ENCODE results near the gene SEMA3E. TPM values are rescaled to one million over a fixed set of nuclear protein-coding genes. Genes with fewer than 3 reads are reported as not detected.

The SEMA3E gene
- total and polyA plus RNA-seq, 2 experiments from 2014 or later, result 7.0 to 14.0 TPM

DNA sequence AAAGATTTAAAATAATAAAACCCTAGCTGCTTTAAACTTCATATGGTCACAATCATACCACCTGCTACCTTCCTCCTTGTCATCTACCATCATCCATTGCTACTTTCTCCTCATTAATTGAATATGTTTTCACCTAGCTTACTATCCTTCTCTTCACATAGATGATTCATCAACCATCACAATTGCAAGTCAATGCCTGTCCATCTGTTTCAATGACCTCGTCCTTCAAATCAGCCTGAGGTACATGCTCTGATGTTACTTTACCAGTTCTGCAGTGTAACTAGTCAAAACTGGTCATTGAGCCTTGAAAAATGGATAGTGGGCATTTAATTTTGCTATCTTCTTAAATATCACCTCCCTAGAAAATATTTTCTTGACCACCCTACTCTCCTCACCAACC lies 164.7 kb downstream of the SEMA3E start:
- no peaks in the 10 kb centered on the region for H4K20me1 ChIP-seq (ENCODE audit: insufficient read depth, poor library complexity, severe bottlenecking)
- WGBS (ENCODE audit: low lambda C conversion rate, missing lambda C conversion rate), result 88% methylated on average over 1 of the region's 1 CpG
- no peak for TF ChIP-seq EZH2phosphoT487 (IDR thresholded peaks at IDR 0.05; ENCODE audit: low read depth, severe bottlenecking, unreplicated experiment)
- no peak for TF ChIP-seq EZH2 (IDR thresholded peaks at IDR 0.05; ENCODE audit: borderline replicate concordance)
- TF ChIP-seq, protein P1, sequence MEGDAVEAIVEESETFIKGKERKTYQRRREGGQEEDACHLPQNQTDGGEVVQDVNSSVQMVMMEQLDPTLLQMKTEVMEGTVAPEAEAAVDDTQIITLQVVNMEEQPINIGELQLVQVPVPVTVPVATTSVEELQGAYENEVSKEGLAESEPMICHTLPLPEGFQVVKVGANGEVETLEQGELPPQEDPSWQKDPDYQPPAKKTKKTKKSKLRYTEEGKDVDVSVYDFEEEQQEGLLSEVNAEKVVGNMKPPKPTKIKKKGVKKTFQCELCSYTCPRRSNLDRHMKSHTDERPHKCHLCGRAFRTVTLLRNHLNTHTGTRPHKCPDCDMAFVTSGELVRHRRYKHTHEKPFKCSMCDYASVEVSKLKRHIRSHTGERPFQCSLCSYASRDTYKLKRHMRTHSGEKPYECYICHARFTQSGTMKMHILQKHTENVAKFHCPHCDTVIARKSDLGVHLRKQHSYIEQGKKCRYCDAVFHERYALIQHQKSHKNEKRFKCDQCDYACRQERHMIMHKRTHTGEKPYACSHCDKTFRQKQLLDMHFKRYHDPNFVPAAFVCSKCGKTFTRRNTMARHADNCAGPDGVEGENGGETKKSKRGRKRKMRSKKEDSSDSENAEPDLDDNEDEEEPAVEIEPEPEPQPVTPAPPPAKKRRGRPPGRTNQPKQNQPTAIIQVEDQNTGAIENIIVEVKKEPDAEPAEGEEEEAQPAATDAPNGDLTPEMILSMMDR (IDR thresholded peaks at IDR 0.05; ENCODE audit: poor library complexity), result no peak
- no peaks in the 10 kb centered on the region for H3K9me2 ChIP-seq (replicated peaks; ENCODE audit: insufficient read depth)
- no peak for DNase-seq (ENCODE audit: low spot score)
- no peaks in the 10 kb centered on the region for H3K4me1 ChIP-seq (ENCODE audit: insufficient read depth)
- H3K79me2 ChIP-seq, result no peaks in the 10 kb centered on the region
- H3K36me3 ChIP-seq (replicated peaks; ENCODE audit: insufficient read depth, low read depth), result no peaks in the 10 kb centered on the region
- no peak overlapping the region for H3K27ac ChIP-seq
- no peaks in the 10 kb centered on the region for H3K27me3 ChIP-seq
- no peak overlapping the region for H3K4me3 ChIP-seq
- no peak overlapping the region for H3K4me2 ChIP-seq
- H2AFZ ChIP-seq, result no peak overlapping the region
- no peaks in the 10 kb centered on the region for H3K9me3 ChIP-seq (ENCODE audit: low read depth)

DNA sequence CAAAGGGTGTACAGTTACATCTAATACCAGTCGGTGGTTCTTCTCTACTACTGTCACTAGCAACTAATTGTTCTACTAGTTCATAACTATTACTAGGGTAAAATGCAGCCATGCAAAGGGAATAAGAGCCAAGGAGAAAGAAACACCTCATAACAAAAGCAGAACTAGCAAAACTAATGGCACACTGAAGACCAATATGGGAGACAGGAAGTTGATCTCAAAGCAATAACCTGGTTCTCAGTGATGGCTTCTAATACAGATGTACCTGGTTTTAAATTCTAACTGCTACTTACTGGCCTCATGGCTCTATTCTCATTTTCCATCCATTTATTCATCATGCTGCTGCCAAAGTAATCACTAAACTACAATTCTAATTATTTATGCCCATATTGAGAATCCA lies 170.3 kb downstream of the SEMA3E start:
- Histone ChIP-seq H3K4me2 (no peak overlapping the region), H3K9me3 (ENCODE audit: low read depth) (no peaks in the 10 kb centered on the region), H3K79me2 (no peaks in the 10 kb centered on the region), H3K27me3 (no peaks in the 10 kb centered on the region), H3K4me1 (ENCODE audit: insufficient read depth) (no peaks in the 10 kb centered on the region), H3K4me3 (no peak overlapping the region), H4K20me1 (ENCODE audit: insufficient read depth, poor library complexity, severe bottlenecking) (no peaks in the 10 kb centered on the region), H3K27ac (no peak overlapping the region), H2AFZ (no peak overlapping the region), H3K9me2 (replicated peaks; ENCODE audit: insufficient read depth) (no peaks in the 10 kb centered on the region), H3K36me3 (replicated peaks; ENCODE audit: insufficient read depth, low read depth) (no peaks in the 10 kb centered on the region)
- TF ChIP-seq, protein P1 (IDR thresholded peaks at IDR 0.05; ENCODE audit: poor library complexity), result no peak
- TF ChIP-seq EZH2 (IDR thresholded peaks at IDR 0.05; ENCODE audit: borderline replicate concordance) (no peak), EZH2phosphoT487 (IDR thresholded peaks at IDR 0.05; ENCODE audit: low read depth, severe bottlenecking, unreplicated experiment) (no peak)
- WGBS (ENCODE audit: low lambda C conversion rate, missing lambda C conversion rate), result 63% methylated on average over 1 of the region's 1 CpG
- DNase-seq (ENCODE audit: low spot score), result no peak

DNA sequence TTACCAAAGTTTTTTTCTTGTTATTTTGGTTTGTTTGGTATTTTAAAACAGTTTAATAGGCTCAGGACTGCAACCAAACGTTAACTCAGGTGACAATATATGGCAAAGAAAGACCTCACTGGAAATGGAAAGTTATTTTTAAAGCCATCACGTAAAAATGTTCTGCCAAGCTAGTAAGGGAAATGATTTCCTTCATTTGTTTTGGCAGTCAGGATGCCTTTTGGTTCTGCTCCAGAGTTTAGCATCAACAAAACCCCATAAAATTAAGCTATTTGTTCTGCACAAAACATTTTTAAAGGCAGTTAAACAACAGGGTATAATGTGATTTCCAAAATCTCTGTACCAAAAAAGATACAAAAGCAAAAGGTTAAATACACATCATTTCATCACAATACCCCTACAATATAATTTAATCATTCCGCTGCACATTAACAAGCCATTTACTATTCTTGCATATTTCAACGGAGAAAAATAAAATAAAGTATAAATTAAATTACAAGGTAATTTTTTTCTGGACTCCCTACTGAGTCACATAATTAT lies 172.4 kb downstream of the SEMA3E start:
- H3K27me3 ChIP-seq, result no peaks in the 10 kb centered on the region
- TF ChIP-seq, protein P1 (IDR thresholded peaks at IDR 0.05; ENCODE audit: poor library complexity), result no peak
- TF ChIP-seq EZH2phosphoT487 (IDR thresholded peaks at IDR 0.05; ENCODE audit: low read depth, severe bottlenecking, unreplicated experiment), result no peak
- no peak for TF ChIP-seq EZH2 (IDR thresholded peaks at IDR 0.05; ENCODE audit: borderline replicate concordance)
- no peaks in the 10 kb centered on the region for H3K9me3 ChIP-seq (ENCODE audit: low read depth)
- no peaks in the 10 kb centered on the region for H3K79me2 ChIP-seq
- H3K4me1 ChIP-seq (ENCODE audit: insufficient read depth), result no peaks in the 10 kb centered on the region
- H2AFZ ChIP-seq, result no peak overlapping the region
- no peaks in the 10 kb centered on the region for H3K36me3 ChIP-seq (replicated peaks; ENCODE audit: insufficient read depth, low read depth)
- DNase-seq (ENCODE audit: low spot score), result no peak
- WGBS (ENCODE audit: low lambda C conversion rate, missing lambda C conversion rate), result 67% methylated on average over 4 of the region's 4 CpGs
- no peak overlapping the region for H3K27ac ChIP-seq
- no peak overlapping the region for H3K4me3 ChIP-seq
- no peak overlapping the region for H3K4me2 ChIP-seq
- no peaks in the 10 kb centered on the region for H4K20me1 ChIP-seq (ENCODE audit: insufficient read depth, poor library complexity, severe bottlenecking)
- H3K9me2 ChIP-seq (replicated peaks; ENCODE audit: insufficient read depth), result no peaks in the 10 kb centered on the region
